Eye (tissue), 1 donor: ENCODE results near the gene PLXNA2.

Source experiments
- DNase-seq: peaks from one replicate; pipeline ENCODE4 v3.0.0-alpha.2; 2015

PLXNA2 gene

DNA sequence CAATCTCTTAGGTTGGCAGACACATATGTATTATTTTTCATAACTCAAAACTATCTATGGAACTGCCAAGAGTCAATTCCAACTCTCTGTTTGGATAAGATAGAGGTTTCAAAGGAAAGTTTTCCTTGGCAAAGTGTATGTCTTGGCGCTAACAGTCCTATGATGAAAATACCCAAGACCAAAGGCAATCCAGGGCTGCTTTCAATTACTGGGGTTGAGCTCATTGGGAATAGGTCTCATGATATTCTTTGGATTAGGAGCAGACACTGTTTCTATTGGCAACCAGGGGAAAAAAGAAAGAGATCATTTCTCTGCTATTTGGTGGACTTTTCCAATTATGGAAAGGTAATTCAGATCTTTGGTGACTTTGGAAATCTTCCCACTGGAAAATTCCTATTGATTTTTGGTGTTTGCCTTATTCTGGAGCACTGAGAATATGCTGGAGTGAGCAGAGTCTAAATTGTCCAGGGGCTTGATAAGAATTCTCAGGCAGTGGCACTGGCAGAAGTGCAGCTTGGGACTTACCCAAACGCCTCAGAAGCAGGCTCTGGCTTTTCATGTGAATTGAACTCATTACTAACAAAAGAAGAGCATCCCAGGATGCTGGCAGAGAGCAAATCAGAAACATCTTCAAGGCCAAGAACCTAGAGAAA lies 20.4 kb upstream of the PLXNA2 start:
- peak; percentile 82 for DNase-seq

- DNase-seq = no peak
Measured at GRCh38 chr1:208261874-208262273, 17.7 kb upstream of the PLXNA2 start.

DNA sequence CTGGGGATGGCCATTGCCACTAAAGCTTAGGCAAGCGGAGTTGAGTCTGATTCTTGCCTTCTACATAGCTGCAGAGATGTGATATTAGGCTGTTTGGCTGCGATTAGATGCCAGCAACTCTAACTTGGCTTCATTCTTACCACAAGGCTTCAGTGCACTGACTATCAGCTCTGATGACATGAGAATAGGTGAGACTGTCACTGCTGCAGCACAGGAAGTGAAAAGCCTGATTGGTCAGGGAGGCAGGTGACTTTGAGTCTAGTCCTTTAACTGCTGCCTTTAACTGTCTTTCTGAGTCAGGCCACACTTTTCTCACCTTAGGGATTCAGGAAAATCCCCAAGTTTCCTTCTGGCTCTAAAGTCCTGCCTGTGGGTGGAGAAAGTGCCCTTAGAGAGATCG lies 14.1 kb upstream of the PLXNA2 start:
- DNase-seq = no peak

DNA sequence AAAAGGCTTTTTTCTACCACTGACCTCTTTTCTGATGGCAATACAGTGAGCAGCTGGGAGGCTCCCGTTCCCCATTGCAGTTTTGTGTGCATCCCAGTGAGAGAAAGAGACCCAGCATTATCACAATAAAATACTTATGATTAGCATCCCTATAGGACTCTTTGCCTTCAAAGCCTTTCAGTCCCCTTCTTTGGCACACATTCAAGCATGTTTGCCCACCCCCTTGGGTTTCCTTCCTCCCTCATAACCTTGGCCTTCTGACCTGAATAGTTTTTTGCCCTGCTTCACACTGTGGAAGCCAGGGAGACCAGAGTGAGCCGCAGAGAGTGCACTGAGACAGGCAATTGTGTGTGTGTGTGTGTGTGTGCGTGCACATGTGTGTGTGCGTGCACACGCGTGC lies 13.2 kb upstream of the PLXNA2 start:
- DNase-seq = no peak

DNA sequence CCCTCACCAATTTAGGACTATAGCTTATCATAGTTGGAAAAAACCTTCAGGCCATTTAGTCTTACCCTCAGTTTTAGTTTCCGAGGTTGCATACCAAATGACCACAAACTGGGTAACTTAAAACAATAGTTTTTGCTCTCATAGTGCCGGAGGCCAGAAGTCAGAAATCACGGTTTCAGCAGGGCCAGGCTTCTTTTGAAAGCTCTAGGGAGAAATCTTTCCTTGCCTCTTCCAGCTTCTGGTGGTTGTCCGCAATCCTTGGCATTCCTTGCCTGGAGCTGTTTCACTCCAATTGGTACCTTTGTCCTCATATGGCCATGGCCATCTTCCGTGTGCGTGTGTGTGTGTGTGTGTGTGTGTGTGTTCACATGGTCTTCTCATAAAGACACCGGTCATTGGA lies 12.4 kb upstream of the PLXNA2 start:
- no peak for DNase-seq

DNA sequence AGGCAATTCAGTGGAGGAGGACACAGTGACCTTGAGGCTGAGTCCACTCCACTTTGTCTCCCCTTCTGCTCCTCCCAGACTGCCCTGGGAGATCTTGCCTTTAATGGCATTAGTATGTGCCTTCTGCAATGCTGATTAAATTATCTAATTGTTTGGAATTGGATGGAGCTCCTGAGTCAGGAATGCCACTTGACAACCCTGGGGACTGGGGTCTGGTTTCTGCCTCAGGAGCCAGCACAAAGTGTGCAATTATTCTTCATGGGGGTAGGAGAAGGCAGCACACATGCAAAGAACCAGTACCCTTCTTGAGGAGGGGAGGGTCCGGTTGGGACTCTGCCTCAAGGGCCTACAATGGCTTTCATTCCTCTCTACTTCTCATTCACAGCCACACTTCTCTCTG lies 11.9 kb upstream of the PLXNA2 start:
- DNase-seq = no peak

DNA sequence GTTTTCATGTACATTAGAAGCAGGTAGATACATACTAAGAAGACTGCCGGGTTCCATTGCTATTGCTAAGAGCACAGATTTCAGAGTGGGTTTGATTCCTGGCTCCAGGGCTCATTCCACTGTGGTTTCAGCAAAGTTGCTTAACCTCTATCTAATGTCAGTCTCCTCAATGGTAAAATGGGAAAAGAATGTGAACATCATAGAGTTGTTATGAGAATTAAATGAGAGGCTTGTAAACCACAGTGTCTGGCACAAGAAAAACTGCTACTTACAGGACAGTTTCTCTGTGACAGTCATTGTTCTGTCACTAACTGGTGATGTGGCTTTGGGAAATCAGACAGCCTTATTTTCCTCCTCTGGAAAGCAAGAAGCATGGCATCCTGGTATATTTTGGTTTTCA lies 10.7 kb upstream of the PLXNA2 start:
- no peak for DNase-seq

DNA sequence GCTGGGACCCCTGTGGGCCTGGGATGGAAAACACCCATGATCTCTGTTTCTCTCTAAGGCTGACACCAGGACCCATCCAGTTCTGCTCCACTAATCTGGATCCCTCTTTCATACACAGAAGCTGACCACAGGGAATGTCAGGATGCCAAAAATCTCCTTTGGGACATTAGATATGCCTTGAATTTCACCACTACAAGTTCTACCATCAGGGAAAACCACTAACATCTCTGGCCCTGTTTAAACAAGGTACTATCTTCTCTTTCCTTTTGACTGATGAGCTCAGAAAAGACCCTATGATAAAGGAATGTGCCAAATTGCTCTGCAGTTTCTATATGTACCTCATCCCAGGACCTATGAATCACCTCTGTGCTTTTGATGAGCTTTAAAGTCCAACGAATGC lies 10.2 kb upstream of the PLXNA2 start:
- DNase-seq = no peak

GRCh38 chr1:208252836-208253576 lies 8.8 kb upstream of the PLXNA2 start:
- no peak for DNase-seq

DNA sequence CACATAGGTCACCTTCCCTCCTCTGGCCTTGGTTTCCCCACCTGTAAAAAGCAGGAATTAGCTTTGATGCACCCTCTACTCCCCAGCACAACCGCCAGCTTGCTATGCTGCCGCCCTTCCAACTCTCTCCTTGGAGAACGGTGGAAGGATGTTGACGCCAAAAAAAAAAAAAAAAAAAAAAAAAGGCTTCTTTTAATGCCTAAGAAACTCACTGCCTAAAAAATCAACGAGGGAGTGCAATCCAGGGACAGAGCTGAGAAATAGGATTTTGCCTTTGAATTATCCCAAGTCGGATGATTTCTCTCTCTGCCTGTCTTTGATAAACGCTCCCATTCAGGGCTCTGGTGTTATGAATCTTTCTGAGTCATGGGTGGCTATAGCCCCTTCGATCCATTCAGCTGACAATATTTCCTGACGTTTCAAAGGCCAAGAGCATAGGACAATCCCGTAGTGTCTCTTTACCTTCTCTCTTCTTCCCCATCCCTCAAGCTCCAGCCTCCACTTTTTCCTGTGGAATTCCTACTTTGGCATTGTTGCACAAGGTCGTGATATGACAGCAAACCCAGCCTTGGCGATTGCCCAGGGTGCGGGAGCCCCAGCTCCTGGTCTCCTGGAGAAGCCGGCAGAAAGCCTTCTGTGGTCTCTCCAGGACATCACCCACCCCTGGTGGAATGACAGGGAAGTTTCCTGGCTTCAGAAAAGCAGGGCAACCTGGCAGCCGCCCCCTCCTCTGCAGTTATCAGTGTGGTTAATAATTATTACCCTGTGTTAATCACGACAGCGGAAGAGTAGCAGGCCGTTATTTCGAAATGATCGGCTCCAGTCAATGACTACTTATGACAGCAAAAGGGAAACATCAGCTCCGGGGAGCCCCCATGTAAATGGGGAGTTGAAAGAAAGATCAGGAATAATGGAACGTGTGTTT lies 8.0 kb upstream of the PLXNA2 start:
- DNase-seq = peak; percentile 35

DNA sequence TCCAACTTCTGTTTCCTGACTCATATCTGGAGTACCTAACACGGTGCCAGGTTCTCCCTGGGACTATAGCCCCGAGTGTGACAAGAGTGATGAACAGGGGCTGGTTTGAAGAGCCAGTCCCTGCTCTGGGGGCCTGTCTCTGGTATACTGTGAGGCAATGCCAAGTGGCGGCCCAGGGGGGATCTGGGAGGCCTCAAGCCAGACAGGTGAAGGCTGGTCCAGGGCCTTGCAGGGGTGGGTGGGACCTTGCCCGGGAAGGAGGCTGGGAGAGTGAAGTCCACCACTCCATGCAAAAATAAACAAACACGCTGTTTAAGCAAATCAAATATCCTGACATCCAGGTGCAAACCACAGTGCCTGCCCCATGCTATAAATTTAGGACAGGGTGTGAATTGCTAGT lies 6.8 kb upstream of the PLXNA2 start:
- DNase-seq = no peak

DNA sequence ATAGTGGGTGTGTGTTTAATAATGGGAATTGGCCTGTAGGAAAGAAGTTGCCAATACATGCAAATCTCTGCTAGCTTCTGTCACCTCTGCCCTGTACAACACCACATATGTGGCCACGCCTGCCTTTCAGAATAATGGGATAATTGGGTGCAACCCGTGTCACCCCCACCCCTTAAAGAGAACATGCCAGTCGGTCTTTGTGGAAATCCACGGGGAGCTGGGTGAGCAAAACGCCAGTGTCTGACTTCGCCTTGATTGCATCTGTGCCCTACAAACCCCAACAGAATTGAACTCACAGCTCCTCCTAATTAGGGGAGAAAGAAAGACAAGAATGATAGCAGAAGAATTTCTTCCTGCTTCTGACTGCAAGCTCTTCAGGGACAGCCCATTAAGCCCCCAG lies 6.4 kb upstream of the PLXNA2 start:
- no peak for DNase-seq

DNA sequence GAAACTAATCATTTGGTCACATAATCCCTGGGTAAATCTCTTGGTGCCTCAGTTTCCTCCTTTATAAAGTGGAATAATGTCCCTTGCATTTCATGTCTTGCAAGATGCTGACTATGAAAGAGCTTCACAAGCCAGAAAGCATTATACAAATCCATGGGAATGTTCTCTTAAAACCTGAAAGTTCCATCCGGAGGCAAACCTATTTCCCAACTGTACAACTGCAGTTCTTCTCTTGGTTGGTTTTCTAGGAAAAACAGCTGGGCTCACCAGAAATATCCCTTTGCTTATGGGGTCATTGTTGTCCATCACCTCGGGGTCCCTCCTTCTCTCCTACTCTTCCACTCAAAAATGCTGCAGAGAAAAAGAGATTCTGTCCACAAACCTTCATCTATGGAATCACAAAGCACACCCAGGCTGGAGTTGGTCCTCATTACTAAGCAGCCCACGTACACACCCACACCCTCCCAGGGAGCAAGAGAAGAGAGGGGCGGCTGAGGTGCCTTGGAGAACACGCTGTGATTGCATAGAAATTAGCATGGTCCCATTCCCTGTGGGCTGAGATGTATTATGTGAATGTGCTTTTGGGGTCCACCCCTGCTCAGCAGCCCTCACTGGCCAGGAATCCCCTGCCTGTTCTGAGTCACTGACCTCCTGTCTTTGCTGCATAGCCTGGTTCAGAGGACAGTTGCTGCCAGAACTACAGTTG lies 5.0 kb upstream of the PLXNA2 start:
- DNase-seq = no peak

GRCh38 chr1:208248307-208248801 lies 4.2 kb upstream of the PLXNA2 start:
- DNase-seq = no peak

GRCh38 chr1:208247696-208248095 lies 3.5 kb upstream of the PLXNA2 start:
- DNase-seq = no peak

DNA sequence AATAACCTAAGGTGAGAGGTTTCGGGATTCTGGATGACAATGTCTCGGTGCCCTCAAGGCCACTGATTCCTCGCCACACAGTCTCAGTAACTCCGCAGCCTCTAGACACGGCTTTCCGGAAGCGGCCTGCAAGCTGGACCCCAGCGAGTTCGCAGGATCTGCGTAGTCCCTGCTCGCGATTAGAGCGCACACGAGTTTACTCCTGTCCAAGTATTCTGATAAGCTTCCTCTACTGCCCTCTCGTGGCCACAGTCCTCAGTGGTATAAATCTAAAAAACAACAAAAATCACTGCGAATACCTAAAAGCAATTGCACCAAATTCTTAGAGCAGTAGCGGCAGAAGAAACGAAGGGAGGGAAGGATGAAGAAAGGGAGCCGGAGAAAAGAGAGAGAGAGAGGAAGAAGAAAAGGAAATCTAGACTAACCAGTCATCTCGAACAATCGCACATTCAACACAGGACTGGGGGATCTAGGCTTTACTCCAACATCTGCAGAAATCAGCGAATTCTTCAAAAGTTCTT lies 1.1 kb upstream of the PLXNA2 start:
- peak; percentile 97 for DNase-seq

- no peak for DNase-seq
Measured at GRCh38 chr1:208243527-208243966, 637 bp downstream of the PLXNA2 start.

DNA sequence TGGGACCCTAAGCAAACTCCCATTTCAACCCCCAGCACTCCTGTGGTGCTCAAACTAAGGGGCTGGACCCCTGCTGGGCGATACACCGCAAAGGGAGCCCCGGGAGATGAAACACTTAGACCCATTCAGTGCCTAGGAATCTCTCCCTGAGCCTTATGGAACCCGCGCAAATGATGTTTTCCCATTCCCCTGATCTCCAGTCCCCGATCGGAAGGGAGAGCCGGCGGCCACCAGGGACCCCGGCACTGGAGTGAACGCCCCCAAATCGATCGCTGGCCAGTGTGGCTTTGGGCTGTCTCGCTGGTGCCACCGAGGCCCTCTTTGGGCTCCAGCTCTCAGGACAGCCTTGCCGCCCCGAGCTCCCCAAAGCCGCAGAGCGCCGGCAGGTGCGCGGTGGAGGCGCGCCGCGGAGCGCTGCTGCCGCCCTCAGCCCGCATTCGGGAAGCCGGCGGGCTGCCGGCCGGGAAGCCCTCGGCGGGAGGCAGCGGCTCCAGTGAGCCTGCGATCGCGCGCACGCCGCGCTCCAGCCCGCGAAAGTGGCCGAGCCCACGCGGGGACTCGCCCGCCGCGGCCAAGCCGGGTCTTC lies 1.1 kb downstream of the PLXNA2 start:
- DNase-seq = peak; percentile 73

DNA sequence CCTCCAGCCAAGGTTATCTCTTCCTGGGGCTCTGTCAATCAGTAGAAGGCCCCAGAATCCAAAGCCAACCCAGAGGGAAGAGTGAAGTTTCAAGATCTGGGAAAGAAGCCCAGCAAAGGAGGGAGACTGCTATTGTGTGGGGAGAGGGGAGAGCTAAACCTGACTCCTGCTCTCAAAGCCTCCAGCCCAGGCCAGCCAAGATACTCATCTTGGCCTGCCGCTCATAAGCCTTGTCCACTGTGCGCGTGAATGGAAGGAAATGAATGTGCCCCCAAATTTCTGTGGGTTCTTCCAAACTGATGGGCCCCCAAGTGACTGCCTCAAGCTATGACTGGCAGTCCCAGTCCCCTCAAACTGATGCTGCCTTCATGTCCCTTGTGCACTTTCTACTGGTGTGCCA lies 2.0 kb downstream of the PLXNA2 start:
- no peak for DNase-seq

DNA sequence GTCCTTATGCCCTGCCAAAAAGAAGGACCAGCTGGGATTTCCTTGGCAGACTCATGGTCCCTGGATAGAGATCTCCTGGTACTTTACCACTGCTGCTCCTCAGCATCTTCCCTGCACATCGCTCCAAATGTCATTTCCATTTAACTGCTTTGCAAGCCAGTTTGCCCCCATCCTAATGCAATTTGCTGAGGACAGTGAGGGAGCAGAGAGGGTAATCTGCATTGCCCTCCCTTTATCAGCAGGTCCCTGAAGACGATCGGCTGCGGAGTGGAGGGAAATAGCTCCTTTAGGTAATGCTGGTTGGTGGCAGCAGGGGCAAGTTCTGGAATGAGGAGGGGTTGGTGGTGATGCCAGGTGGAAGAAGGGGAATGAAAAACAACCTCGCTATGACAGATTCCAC lies 2.7 kb downstream of the PLXNA2 start:
- no peak for DNase-seq

- DNase-seq = no peak
Measured at GRCh38 chr1:208240662-208241355, 3.4 kb downstream of the PLXNA2 start.
